ENCODE results near the gene PYCR2.

The PYCR2 gene

GRCh38 chr1:225870911-225871310 is 53.1 kb downstream of the PYCR2 start:
- no peak overlapping the region for H3K4me3 ChIP-seq
- H4K20me1 ChIP-seq: peaks cover 19% of the 10 kb centered on the region; the same call in 1 of the 2 replicates
- H3K4me1 ChIP-seq: peaks cover 39% of the 10 kb centered on the region
- peaks cover 90% of the 10 kb centered on the region for H3K36me3 ChIP-seq
- TF ChIP-seq Cebpa-rat (IDR thresholded peaks at IDR 0.05): no peak
- H3K9me3 ChIP-seq: no peaks in the 10 kb centered on the region
- H3K27ac ChIP-seq: no peak overlapping the region
- H3K27me3 ChIP-seq: no peaks in the 10 kb centered on the region
- no peak overlapping the region for H3K9ac ChIP-seq
- H3K4me2 ChIP-seq: no peak overlapping the region
